Measurements from ENCODE around the gene TRIM4.

DNA sequence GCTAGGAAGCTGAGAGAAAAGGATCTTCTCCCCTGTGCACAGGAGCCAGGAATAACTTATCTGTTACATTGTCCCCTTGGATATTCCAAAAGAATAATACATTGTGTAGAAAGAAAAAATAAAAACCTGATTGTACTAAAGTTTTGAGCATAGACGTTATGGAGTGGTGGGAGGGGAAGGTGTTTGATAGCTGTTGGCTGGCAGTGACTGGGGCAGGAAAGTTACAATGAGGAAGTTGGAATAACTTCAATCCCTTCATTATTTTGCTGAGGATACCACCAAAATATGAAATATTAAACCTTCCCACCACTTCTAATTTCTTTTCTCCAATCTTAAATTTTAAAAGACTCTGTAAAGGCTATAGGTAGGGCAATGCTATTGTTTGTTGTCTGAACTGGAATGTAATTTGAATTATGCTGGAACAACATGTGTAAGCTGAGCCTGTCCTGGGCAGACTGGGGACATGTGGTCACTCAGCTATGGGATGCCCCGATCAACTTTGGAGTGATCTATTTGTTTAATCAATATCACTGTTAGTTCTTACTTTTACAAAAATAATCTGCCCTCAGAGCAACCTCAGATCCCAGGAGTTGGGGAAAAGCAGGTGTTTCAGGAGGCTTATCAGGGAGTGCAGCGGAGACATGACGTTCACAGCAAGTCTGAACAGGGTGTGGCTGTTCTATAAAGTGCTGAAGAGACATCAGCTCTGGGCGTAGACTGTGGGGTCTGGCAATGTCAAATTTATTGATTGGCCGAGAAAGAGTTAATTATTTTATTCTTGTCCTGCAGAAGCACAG, 70.7 kb downstream of the TRIM4 start:
- TF ChIP-seq, protein P1, sequence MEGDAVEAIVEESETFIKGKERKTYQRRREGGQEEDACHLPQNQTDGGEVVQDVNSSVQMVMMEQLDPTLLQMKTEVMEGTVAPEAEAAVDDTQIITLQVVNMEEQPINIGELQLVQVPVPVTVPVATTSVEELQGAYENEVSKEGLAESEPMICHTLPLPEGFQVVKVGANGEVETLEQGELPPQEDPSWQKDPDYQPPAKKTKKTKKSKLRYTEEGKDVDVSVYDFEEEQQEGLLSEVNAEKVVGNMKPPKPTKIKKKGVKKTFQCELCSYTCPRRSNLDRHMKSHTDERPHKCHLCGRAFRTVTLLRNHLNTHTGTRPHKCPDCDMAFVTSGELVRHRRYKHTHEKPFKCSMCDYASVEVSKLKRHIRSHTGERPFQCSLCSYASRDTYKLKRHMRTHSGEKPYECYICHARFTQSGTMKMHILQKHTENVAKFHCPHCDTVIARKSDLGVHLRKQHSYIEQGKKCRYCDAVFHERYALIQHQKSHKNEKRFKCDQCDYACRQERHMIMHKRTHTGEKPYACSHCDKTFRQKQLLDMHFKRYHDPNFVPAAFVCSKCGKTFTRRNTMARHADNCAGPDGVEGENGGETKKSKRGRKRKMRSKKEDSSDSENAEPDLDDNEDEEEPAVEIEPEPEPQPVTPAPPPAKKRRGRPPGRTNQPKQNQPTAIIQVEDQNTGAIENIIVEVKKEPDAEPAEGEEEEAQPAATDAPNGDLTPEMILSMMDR (IDR thresholded peaks at IDR 0.05), result no peak
- no peak for TF ChIP-seq POLR2A (IDR thresholded peaks at IDR 0.05)
